ENCODE measurements around the gene TRIM27.
"Not testable (repeated sequence)": the region's sequence is repeated elsewhere in the genome, so short reads cannot be mapped to it uniquely, and the experiment has no call there.

Gene TRIM27

GRCh38 chr6:28895131-28895812, 28.5 kb downstream of the TRIM27 start:
- no peak for DNase-seq

GRCh38 chr6:28893172-28893799, 30.5 kb downstream of the TRIM27 start:
- DNase-seq = no peak

GRCh38 chr6:28892525-28892924, 31.3 kb downstream of the TRIM27 start:
- no peak for DNase-seq

GRCh38 chr6:28887796-28888496, 35.8 kb downstream of the TRIM27 start:
- no peak for DNase-seq

- DNase-seq = no peak
Measured at GRCh38 chr6:28886079-28886439, 37.7 kb downstream of the TRIM27 start.

GRCh38 chr6:28884423-28885131, 39.2 kb downstream of the TRIM27 start:
- DNase-seq = no peak

GRCh38 chr6:28880894-28881780, 42.6 kb downstream of the TRIM27 start:
- DNase-seq = no peak

GRCh38 chr6:28880519-28880893, 43.3 kb downstream of the TRIM27 start:
- DNase-seq = no peak

GRCh38 chr6:28876710-28877109, 47.1 kb downstream of the TRIM27 start:
- no peak for DNase-seq

- no peak for DNase-seq
Measured at GRCh38 chr6:28875191-28875747, 48.5 kb downstream of the TRIM27 start.

GRCh38 chr6:28872157-28872817, 51.5 kb downstream of the TRIM27 start:
- not testable (repeated sequence) for DNase-seq

- no peak for DNase-seq
Measured at GRCh38 chr6:28871335-28872156, 52.2 kb downstream of the TRIM27 start.

- DNase-seq = no peak
Measured at GRCh38 chr6:28868873-28869272, 54.9 kb downstream of the TRIM27 start.

- DNase-seq = no peak
Measured at GRCh38 chr6:28867086-28867409, 56.7 kb downstream of the TRIM27 start.

GRCh38 chr6:28866205-28867085, 57.3 kb downstream of the TRIM27 start:
- peak; percentile 62 for DNase-seq

GRCh38 chr6:28865401-28866204, 58.2 kb downstream of the TRIM27 start:
- no peak for DNase-seq

- no peak for DNase-seq
Measured at GRCh38 chr6:28864326-28864923, 59.4 kb downstream of the TRIM27 start.

- no peak for DNase-seq
Measured at GRCh38 chr6:28863604-28864325, 60.0 kb downstream of the TRIM27 start.
